Measurements from ENCODE around the gene PICALM.
"Not testable (repeated sequence)": the region's sequence is repeated elsewhere in the genome, so short reads cannot be mapped to it uniquely, and the experiment has no call there.

The PICALM gene

DNA sequence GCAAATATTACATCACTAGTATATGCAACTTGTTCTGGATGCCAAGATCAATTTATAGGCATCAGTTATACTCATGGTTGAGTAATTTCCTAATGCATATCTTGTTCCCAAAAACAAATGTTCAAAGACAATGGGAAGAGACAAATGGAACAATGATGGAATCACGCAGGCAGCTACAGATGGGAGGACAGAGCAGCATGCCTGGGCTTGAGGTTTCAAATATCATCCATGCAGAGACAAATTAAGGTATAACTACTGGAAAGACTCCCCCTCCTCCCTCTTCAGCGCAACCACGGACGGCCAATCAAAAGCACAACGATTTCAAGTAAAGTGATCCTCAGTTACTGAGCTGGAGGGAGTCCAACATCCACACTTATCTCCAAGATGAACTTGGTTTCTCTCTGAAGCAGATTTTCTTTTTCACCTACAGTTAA is 106.9 kb downstream of the PICALM start:
- ATAC-seq (ENCODE audit: low read depth) (no peak), DNase-seq (ENCODE audit: low spot score in 2 of 2) (no peak)
- Mint-ChIP-seq H3K27ac (no peak overlapping the region), H3K4me1 (peaks cover 6% of the 10 kb centered on the region), H3K36me3 (peaks cover 57% of the 10 kb centered on the region), H3K9me3 (no peaks in the 10 kb centered on the region), H3K27me3 (no peaks in the 10 kb centered on the region), H3K4me3 (no peak overlapping the region)

DNA sequence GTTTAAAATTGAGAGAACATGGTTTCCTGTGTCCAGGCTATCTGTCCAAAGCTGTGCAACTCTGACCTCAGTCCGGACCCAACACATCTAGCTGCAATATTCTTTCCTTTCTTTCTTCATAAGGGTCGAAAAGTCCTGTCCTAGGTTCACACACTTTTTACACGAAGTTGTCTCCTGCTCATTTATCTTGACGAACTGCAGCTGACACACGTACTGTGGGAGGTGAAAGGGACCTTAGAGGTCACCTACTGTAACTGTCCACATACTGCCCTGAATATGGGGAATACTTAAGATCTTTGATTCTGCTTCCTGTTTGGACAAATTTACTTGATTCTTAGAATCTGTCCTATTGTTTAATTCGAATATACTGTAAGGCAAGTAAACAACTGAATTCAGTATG is 107.8 kb downstream of the PICALM start:
- DNase-seq (ENCODE audit: low spot score in 2 of 2) (no peak), ATAC-seq (ENCODE audit: low read depth) (no peak)
- Mint-ChIP-seq H3K9me3 (no peaks in the 10 kb centered on the region), H3K36me3 (peaks cover 58% of the 10 kb centered on the region), H3K4me1 (peaks cover 6% of the 10 kb centered on the region), H3K27ac (peak overlapping the region; percentile 57), H3K4me3 (no peak overlapping the region), H3K27me3 (no peaks in the 10 kb centered on the region)

DNA sequence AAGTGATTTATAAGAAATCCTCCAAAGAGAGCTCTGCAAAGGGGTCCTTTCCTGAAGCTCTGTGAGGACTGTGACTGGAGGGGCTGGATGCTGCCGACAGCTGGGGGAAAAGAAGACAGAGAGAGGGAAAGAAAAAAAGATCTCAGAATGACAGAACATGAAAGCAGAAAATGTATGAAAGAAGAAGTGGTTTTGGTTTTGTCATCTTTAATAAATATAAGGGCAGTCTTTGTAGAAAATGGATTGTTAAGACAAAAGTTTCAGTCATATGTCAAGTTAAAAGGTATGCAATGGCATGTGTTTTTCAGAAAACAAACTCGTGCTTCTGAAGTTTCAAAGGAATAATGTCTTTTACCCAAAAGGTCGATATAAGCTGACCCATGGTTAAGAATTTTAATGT is 108.2 kb downstream of the PICALM start:
- H3K4me1 Mint-ChIP-seq: peaks cover 6% of the 10 kb centered on the region
- H3K4me3 Mint-ChIP-seq: no peak overlapping the region
- ATAC-seq (ENCODE audit: low read depth) (no peak), DNase-seq (ENCODE audit: low spot score in 2 of 2) (no peak)
- no peaks in the 10 kb centered on the region for H3K9me3 Mint-ChIP-seq
- peaks cover 59% of the 10 kb centered on the region for H3K36me3 Mint-ChIP-seq
- peak overlapping the region; percentile 57 for H3K27ac Mint-ChIP-seq
- H3K27me3 Mint-ChIP-seq: no peaks in the 10 kb centered on the region

DNA sequence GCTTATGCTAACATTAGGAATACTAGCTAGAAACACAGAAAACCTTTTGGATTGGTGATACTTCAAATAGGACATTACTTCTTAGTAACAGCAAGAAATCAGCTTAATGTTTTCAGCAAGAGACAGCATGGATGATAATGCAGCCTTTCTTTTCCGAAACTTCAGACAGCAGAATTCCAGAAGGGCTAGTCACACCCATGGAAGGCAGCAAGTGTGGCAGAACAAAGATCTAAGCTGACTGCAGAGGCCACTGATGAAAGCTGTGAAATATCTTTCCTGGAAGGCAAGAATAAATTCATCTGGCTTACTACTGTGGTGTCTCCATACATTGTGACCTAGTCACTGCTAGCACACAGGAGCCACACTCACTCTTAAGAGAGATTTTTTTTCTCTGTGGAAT is 113.4 kb downstream of the PICALM start:
- Mint-ChIP-seq H3K4me1 (peaks cover under 1% of the 10 kb centered on the region), H3K4me3 (no peak overlapping the region), H3K27ac (no peak overlapping the region), H3K9me3 (peaks cover 9% of the 10 kb centered on the region), H3K27me3 (no peaks in the 10 kb centered on the region), H3K36me3 (peaks cover 49% of the 10 kb centered on the region)
- DNase-seq (ENCODE audit: low spot score in 2 of 2) (no peak), ATAC-seq (ENCODE audit: low read depth) (no peak)

DNA sequence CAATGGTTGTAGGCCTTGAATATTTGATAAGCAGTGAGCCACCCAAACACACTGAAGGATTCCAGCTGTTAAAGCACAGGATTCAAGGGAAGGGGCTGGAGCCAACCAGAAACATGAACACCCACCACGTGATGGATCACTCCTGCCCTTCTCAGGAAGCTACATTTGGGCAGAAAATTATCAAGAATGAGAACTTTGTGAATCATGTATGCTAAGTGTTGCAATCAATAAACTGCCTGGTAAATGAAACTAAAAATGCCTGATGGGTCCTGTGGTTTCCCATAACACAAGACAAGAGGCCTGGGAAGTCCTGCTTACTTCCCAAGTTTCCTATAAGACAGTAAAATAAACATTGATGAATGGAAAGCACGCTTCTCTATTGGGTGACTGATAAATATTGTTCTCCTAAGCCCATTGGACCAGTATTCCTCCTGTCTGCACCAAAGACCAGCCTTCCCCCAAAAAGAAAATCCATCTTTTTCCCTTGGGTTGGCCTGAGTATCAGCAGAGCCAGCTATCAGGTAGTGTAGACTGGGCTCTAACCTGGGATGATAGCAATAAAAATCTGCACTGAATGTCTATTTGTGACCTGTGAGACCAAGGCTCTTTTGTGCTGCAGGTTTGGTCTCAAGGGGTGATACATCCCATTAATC is 115.3 kb downstream of the PICALM start:
- H3K27ac Mint-ChIP-seq: peak overlapping the region; percentile 25
- no peak overlapping the region for H3K4me3 Mint-ChIP-seq
- H3K27me3 Mint-ChIP-seq: no peaks in the 10 kb centered on the region
- ATAC-seq (ENCODE audit: low read depth) (no peak), DNase-seq (ENCODE audit: low spot score in 2 of 2) (no peak)
- peaks cover 35% of the 10 kb centered on the region for H3K36me3 Mint-ChIP-seq
- H3K4me1 Mint-ChIP-seq: no peaks in the 10 kb centered on the region
- H3K9me3 Mint-ChIP-seq: peaks cover 9% of the 10 kb centered on the region

DNA sequence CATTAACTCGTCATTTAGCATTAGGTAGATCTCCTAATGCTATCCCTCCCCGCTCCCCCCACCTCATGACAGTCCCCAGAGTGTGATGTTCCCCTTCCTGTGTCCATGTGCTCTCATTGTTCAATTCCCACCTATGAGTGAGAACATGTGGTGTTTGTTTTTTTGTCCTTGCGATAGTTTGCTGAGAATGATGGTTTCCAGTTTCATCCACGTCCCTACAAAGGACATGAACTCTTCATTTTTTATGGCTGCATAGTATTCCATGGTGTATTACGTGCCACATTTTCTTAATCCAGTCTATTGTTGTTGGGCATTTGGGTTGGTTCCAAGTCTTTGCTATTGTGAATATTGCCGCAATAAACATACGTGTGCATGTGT is 116.8 kb downstream of the PICALM start:
- H3K4me3 Mint-ChIP-seq; DNase-seq (ENCODE audit: low spot score in 2 of 2); ATAC-seq (ENCODE audit: low read depth); H3K9me3 Mint-ChIP-seq; H3K27ac Mint-ChIP-seq; H3K27me3 Mint-ChIP-seq; H3K4me1 Mint-ChIP-seq: not testable (repeated sequence)
- peaks cover 25% of the 10 kb centered on the region for H3K36me3 Mint-ChIP-seq

DNA sequence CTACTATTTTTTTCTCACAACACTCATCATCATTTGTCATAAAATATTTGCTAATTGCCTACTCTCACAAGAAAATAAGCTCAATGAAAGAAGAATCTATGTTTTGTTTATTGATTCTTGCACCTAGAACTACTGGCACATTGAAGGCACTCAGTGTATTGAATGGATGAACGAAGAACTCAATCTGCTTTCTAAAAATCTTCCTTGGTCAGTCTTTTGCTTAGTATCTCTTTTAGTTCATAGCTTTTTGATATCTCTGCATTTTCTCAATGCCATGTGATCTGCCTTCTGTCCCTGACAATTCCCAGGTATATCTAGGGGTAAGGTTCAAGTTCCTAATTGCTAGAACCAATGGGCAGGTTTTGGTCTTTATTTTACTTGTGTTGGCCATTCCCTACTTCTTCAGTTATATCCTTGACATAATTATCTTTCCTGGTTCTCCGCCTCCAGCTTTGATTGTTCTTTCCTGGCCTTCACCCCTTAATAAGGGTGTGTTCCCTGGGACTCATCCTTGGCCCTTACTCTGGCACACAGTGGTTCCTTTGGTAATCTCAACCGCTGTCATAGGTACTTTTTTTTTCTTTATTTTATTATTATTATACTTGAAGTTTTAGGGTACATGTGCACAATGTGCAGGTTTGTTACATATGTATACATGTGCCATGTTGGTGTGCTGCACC is 117.3 kb downstream of the PICALM start:
- Mint-ChIP-seq H3K9me3 (peaks cover 9% of the 10 kb centered on the region), H3K36me3 (peaks cover 24% of the 10 kb centered on the region), H3K27ac (peak overlapping the region; percentile 2), H3K27me3 (no peaks in the 10 kb centered on the region), H3K4me3 (no peak overlapping the region), H3K4me1 (no peaks in the 10 kb centered on the region)
- no peak for ATAC-seq (ENCODE audit: low read depth)
- DNase-seq (ENCODE audit: low spot score in 2 of 2): no peak

DNA sequence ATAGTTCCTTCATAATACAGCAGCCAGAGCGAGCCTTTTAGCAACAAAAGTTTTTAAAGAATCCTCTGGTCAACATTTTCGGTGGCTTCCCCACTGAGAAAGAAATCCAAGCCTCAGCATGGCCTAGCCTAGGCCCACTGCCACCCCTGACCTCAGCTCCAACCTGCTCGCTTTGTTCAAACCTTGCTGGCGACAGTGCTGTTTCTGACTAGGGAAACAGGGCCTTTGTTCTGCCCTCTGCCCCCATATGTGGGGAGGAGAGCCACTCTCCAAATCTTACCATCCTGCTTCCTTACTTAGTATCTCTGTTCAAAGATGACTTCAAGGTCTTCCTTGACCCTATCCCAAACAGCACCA is 117.9 kb downstream of the PICALM start:
- peaks cover 21% of the 10 kb centered on the region for H3K36me3 Mint-ChIP-seq
- no peak for DNase-seq (ENCODE audit: low spot score in 2 of 2)
- H3K4me3 Mint-ChIP-seq: no peak overlapping the region
- H3K27me3 Mint-ChIP-seq: no peaks in the 10 kb centered on the region
- H3K27ac Mint-ChIP-seq: peak overlapping the region; percentile 2
- ATAC-seq (ENCODE audit: low read depth): no peak
- H3K4me1 Mint-ChIP-seq: no peaks in the 10 kb centered on the region
- H3K9me3 Mint-ChIP-seq: peaks cover 9% of the 10 kb centered on the region

DNA sequence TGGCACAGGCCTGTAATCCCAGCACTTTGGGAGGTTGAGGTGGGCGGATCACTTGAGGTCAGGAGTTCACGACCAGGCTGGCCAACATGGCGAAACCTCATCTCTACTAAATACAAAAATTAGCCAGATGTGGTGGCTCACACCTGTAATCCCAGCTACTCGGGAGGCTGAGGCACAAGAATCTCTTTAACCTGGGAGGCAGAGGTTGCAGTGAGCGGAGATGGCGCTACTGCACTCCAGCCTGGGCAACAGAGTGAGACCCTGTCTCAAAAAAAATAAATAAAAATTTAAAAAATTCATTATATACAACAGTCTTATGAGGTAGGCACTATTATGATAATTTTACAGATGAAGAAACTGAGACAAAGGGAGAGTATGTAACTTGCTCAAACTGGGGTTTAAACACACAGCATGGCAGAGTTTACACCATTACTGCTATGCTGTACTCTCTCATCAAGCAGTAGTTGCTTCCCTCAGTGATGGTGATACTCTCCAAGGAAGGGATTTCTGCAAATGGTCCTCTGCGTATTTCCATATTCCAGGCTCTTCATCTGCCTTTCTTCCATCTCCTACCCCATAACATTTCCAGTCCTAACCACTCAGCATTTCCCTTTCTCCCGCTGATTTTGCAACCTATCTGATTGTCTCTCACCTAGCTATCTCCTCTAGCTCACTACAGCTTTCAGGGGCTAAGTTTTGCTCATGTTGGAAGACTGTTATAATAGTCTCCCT is 118.4 kb downstream of the PICALM start:
- no peaks in the 10 kb centered on the region for H3K4me1 Mint-ChIP-seq
- no peak overlapping the region for H3K4me3 Mint-ChIP-seq
- peak overlapping the region; percentile 2 for H3K27ac Mint-ChIP-seq
- H3K27me3 Mint-ChIP-seq: no peaks in the 10 kb centered on the region
- H3K9me3 Mint-ChIP-seq: peaks cover 13% of the 10 kb centered on the region
- DNase-seq (ENCODE audit: low spot score in 2 of 2): no peak
- no peak for ATAC-seq (ENCODE audit: low read depth)
- H3K36me3 Mint-ChIP-seq: peaks cover 18% of the 10 kb centered on the region

DNA sequence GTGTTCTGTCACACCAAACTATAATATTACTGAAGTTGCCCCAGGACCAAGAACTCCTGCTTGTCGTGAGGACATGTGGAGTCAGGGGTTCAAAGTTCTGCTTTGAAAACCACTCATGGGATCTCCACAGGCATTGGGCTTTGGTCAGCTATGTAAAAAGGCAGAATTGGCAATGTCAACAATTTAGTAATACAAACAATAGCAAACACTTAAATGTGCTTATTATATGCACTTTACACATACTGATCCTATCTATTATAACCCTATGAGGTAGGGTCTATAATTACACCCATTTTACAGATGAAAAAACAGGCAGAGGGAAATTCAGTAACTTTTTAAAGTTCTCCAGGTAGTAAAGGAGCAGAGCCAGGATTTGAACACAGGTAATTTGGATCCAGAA is 119.1 kb downstream of the PICALM start:
- no peak for ATAC-seq (ENCODE audit: low read depth)

DNA sequence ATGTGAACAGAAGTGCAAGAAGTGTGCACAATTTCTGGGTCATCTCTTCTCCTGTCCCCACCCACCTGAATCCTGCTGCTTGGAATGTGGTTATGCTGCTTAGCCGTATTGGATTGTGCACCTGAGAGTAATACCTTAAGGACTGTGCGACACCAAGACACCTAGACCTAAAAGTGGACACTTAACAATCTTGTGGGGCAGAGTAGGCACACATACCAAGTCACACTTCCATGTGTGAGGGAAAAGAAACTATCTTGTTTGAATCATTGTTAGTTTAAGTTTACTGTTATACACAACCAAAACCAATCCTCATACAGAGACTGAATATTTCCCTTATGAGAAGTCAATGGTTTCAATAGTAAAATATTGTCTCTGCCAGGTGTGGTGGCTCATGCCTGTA is 120.0 kb downstream of the PICALM start:
- ATAC-seq (ENCODE audit: low read depth) (no peak), DNase-seq (ENCODE audit: low spot score in 2 of 2) (no peak)
- peaks cover 12% of the 10 kb centered on the region for H3K9me3 Mint-ChIP-seq
- no peaks in the 10 kb centered on the region for H3K4me1 Mint-ChIP-seq
- H3K4me3 Mint-ChIP-seq: no peak overlapping the region
- no peaks in the 10 kb centered on the region for H3K27me3 Mint-ChIP-seq
- H3K36me3 Mint-ChIP-seq: peaks cover 9% of the 10 kb centered on the region
- no peak overlapping the region for H3K27ac Mint-ChIP-seq

More for the DNA sequence above, 119.1 kb downstream of the PICALM start:
- Mint-ChIP-seq H3K4me1 (no peaks in the 10 kb centered on the region), H3K4me3 (no peak overlapping the region), H3K27ac (no peak overlapping the region), H3K27me3 (no peaks in the 10 kb centered on the region), H3K36me3 (peaks cover 15% of the 10 kb centered on the region), H3K9me3 (peaks cover 14% of the 10 kb centered on the region)
- DNase-seq (ENCODE audit: low spot score in 2 of 2): no peak

DNA sequence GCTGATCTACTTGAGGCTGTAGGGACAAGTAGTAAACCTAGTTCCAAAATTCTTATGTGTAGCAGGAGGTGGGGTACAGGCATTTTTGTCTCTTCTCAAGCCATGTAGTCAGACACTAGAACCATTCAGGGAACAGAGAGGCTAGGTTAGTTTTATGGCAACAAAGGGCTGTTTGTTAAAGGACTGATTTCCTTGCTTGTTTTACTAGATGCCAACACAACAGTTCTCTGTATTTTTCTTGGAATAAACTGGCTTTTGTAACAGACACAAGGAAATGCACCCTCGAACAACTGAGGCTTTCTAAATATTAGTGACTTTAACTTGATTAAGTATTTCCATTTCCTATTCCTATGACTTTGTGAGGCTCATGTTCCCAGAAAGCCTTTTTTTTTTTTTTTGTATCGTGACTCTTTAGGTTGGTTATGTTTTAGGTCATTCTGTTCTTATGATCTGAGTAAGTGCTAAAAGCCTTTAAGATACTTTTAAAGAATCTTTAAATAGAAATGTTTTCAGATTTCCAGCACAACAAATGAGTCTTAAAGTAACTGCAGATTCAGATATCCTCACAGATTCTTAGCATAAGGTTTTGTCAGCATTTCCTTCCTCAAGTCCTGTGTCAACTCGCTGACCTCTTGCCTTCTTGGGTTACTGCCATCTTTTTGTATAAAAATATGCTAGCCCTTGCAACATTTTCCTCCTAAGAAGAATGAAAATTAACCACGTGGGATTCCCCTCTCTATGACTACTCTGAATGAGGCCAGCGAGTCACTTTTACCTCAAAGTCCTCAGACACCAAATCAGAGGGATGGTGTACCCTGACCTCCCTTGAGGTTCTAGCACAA is 121.2 kb downstream of the PICALM start:
- H3K9me3 Mint-ChIP-seq: peaks cover 9% of the 10 kb centered on the region
- no peak overlapping the region for H3K4me3 Mint-ChIP-seq
- DNase-seq (ENCODE audit: low spot score in 2 of 2) (no peak), ATAC-seq (ENCODE audit: low read depth) (no peak)
- H3K27me3 Mint-ChIP-seq: no peaks in the 10 kb centered on the region
- peaks cover 1% of the 10 kb centered on the region for H3K36me3 Mint-ChIP-seq
- H3K4me1 Mint-ChIP-seq: no peaks in the 10 kb centered on the region
- no peak overlapping the region for H3K27ac Mint-ChIP-seq

DNA sequence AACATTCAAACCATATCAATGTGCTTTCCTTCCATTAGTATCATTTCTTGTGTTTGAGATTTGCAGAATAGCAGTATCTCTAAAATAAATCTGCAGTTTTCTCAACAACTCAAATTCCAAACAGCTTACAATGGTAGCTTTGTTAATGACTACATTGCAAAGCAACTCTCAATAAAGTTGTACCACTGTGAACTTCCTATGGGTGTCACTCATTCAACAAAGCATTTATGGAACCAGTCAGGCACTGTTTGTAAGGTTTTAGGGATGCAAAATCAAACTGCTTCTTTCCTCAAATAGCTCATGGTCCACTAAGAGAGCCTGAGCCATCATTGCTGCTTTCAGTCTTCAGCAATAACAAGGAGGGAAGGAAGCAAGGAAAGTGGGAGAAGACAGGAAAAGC is 122.7 kb downstream of the PICALM start:
- ATAC-seq (ENCODE audit: low read depth): no peak
- Mint-ChIP-seq H3K9me3 (peaks cover 7% of the 10 kb centered on the region), H3K4me1 (no peaks in the 10 kb centered on the region), H3K27ac (no peak overlapping the region), H3K4me3 (no peak overlapping the region), H3K36me3 (peaks cover 1% of the 10 kb centered on the region), H3K27me3 (no peaks in the 10 kb centered on the region)
- DNase-seq (ENCODE audit: low spot score in 2 of 2): no peak

DNA sequence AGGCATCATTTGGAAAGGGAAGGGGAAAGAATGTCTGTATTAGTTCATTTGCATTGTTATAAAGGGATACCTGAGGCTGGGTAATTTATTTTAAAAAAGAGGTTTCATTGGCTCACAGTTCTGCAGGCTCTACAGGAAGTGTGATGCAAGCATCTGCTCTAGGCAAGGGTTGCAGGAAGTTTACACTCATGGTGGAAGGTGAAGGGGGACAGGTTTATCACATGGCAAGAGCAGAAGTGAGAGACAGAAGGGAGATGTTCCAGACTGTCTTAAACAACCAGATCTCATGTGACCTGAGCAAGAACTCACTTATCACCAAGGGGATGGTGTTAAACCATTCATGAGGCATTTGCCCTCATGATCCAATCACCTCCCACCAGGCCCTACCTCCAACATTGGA is 123.1 kb downstream of the PICALM start:
- peak; percentile 21 for ATAC-seq (ENCODE audit: low read depth)
- H3K9me3 Mint-ChIP-seq: peaks cover 6% of the 10 kb centered on the region
- peaks cover 1% of the 10 kb centered on the region for H3K36me3 Mint-ChIP-seq
- DNase-seq (ENCODE audit: low spot score in 2 of 2): no peak
- no peak overlapping the region for H3K4me3 Mint-ChIP-seq
- no peaks in the 10 kb centered on the region for H3K27me3 Mint-ChIP-seq
- no peak overlapping the region for H3K27ac Mint-ChIP-seq
- H3K4me1 Mint-ChIP-seq: no peaks in the 10 kb centered on the region
